SK-N-MC (cell line): ENCODE results near the gene LAG3.

Source experiments
- EZH2 ChIP-seq: fragments of 200-600 bp; sonication (generic); IDR thresholded peaks from one replicate; pipeline ENCODE4 v1.6.1; 2017; ENCODE audit warnings: antibody characterized with exemption
- FOXP2 ChIP-seq: optimal IDR thresholded peaks from 2 replicates; pipeline ENCODE3; 2011; ENCODE audit warnings: mild to moderate bottlenecking, moderate library complexity; ENCODE audit not compliant: insufficient read depth; ENCODE audit errors: extremely low read length, control extremely low read depth
- POLR2AphosphoS5 ChIP-seq: IDR thresholded peaks from 2 replicates; pipeline ENCODE4 v1.6.1; 2012; ENCODE audit warnings: mild to moderate bottlenecking, low read depth, low read length, borderline replicate concordance

GRCh38 chr12:6729186-6729585 lies 43.1 kb upstream of the LAG3 start:
- TF ChIP-seq EZH2 (no peak), POLR2AphosphoS5 (no peak), FOXP2 (no peak)
